Lower lobe of right lung (tissue), 2 donors: ENCODE measurements around the gene KRTAP9-8. TPM values are rescaled to one million over a fixed set of nuclear protein-coding genes. Genes with fewer than 3 reads are reported as not detected.

Experiments
- ATAC-seq, 2 donors: fragments of 200-7000 bp; cut with Tn5 transposase; one replicate each; pipeline ENCODE4 v1.9.1; 2020 to 2022; ENCODE audit warnings: mild to moderate bottlenecking in 2 of 2, moderate library complexity in 2 of 2
- DNase-seq: peaks from one replicate; pipeline ENCODE4 v3.0.0-alpha.2; 2020
- H3K27ac ChIP-seq: fragments of 200-600 bp; one replicate; pipeline ENCODE4 v1.8.0; 2022
- H3K27me3 ChIP-seq: fragments of 200-600 bp; one replicate; pipeline ENCODE4 v1.8.0; 2022; ENCODE audit warnings: low read depth
- H3K36me3 ChIP-seq: fragments of 200-600 bp; one replicate; pipeline ENCODE4 v1.8.0; 2022; ENCODE audit warnings: mild to moderate bottlenecking
- H3K4me1 ChIP-seq: fragments of 200-600 bp; one replicate; pipeline ENCODE4 v1.8.0; 2022
- H3K4me3 ChIP-seq: fragments of 200-600 bp; one replicate; pipeline ENCODE4 v1.8.0; 2022; ENCODE audit warnings: mild to moderate bottlenecking
- H3K9me3 ChIP-seq: fragments of 200-600 bp; one replicate; pipeline ENCODE4 v1.8.0; 2022
- intact Hi-C: fragments of 100-400 bp; cut with DNase I; formaldehyde crosslinking; loops from one replicate; pipeline ENCODE4 v1.11.0; 2022
- total RNA-seq: library from RNA; stranded (reverse); fragmentation: NEBNext Ultra II Directional; extraction: Animal tissue kit (Norgen Biotek cat#: 25700); gene quantifications from one replicate; pipeline ENCODE4 v1.2.1, GENCODE V29; 2021
- TF ChIP-seq, protein P1 (sequence below): fragments of 200-600 bp; IDR thresholded peaks from one replicate; pipeline ENCODE4 v1.8.0; 2022; ENCODE audit warnings: antibody characterized with exemption, mild to moderate bottlenecking
- donor health status: DM: no; HTN: yes; CAD: no; lungs with severe emphysema.

KRTAP9-8 gene
- total RNA-seq, 1 donor from 2014 or later = not detected

- Histone ChIP-seq H3K9me3 (no peaks in the 10 kb centered on the region), H3K4me1 (no peaks in the 10 kb centered on the region), H3K27ac (no peak overlapping the region), H3K4me3 (no peak overlapping the region), H3K27me3 (no peaks in the 10 kb centered on the region), H3K36me3 (no peaks in the 10 kb centered on the region)
- TF ChIP-seq, protein P1, sequence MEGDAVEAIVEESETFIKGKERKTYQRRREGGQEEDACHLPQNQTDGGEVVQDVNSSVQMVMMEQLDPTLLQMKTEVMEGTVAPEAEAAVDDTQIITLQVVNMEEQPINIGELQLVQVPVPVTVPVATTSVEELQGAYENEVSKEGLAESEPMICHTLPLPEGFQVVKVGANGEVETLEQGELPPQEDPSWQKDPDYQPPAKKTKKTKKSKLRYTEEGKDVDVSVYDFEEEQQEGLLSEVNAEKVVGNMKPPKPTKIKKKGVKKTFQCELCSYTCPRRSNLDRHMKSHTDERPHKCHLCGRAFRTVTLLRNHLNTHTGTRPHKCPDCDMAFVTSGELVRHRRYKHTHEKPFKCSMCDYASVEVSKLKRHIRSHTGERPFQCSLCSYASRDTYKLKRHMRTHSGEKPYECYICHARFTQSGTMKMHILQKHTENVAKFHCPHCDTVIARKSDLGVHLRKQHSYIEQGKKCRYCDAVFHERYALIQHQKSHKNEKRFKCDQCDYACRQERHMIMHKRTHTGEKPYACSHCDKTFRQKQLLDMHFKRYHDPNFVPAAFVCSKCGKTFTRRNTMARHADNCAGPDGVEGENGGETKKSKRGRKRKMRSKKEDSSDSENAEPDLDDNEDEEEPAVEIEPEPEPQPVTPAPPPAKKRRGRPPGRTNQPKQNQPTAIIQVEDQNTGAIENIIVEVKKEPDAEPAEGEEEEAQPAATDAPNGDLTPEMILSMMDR = no peak
- DNase-seq = no peak
- intact Hi-C loops = no loop called here
- ATAC-seq = no peak
Measured at GRCh38 chr17:41284043-41284442, 46.2 kb downstream of the KRTAP9-8 start.

- intact Hi-C loops = no loop called here
- Histone ChIP-seq H3K4me3 (no peak overlapping the region), H3K27ac (no peak overlapping the region), H3K27me3 (no peaks in the 10 kb centered on the region), H3K36me3 (no peaks in the 10 kb centered on the region), H3K4me1 (no peaks in the 10 kb centered on the region), H3K9me3 (no peaks in the 10 kb centered on the region)
- DNase-seq (no peak), ATAC-seq (no peak)
- TF ChIP-seq, protein P1 = no peak
Measured at GRCh38 chr17:41284546-41284945, 46.7 kb downstream of the KRTAP9-8 start.

- H3K9me3 ChIP-seq = no peaks in the 10 kb centered on the region
- no peak for DNase-seq
- no peak overlapping the region for H3K4me3 ChIP-seq
- TF ChIP-seq, protein P1 = no peak
- ATAC-seq = no peak
- no peaks in the 10 kb centered on the region for H3K4me1 ChIP-seq
- no peaks in the 10 kb centered on the region for H3K36me3 ChIP-seq
- H3K27me3 ChIP-seq = no peaks in the 10 kb centered on the region
- H3K27ac ChIP-seq = no peak overlapping the region
- intact Hi-C loops = no loop called here
Measured at GRCh38 chr17:41287050-41287449, 49.3 kb downstream of the KRTAP9-8 start.

Other genes starting within 250 kb of the KRTAP9-8 start
- not detected for gene KRTAP3-3, start 243.8 kb upstream of the KRTAP9-8 start, total RNA-seq
- gene KRTAP3-2, start 238.1 kb upstream of the KRTAP9-8 start, total RNA-seq = not detected
- not detected for gene KRTAP3-1, start 228.9 kb upstream of the KRTAP9-8 start, total RNA-seq
- not detected for gene KRTAP1-5, start 210.8 kb upstream of the KRTAP9-8 start, total RNA-seq
- not detected for gene KRTAP1-4, start 207.8 kb upstream of the KRTAP9-8 start, total RNA-seq
- not detected for gene KRTAP1-3, start 203.1 kb upstream of the KRTAP9-8 start, total RNA-seq
- gene KRTAP1-1, start 196.5 kb upstream of the KRTAP9-8 start, total RNA-seq = not detected
- not detected for gene KRTAP2-1, start 190.7 kb upstream of the KRTAP9-8 start, total RNA-seq
- gene KRTAP2-2, start 182.8 kb upstream of the KRTAP9-8 start, total RNA-seq = not detected
- not detected for gene KRTAP2-3, start 177.9 kb upstream of the KRTAP9-8 start, total RNA-seq
- not detected for gene KRTAP2-4, start 172.1 kb upstream of the KRTAP9-8 start, total RNA-seq
- gene KRTAP4-7, start 153.8 kb upstream of the KRTAP9-8 start, total RNA-seq = not detected
- not detected for gene KRTAP4-8, start 139.9 kb upstream of the KRTAP9-8 start, total RNA-seq
- gene KRTAP4-16, start 135.8 kb upstream of the KRTAP9-8 start, total RNA-seq = not detected
- not detected for gene KRTAP4-9, start 132.6 kb upstream of the KRTAP9-8 start, total RNA-seq
- not detected for gene KRTAP4-11, start 119.6 kb upstream of the KRTAP9-8 start, total RNA-seq
- not detected for gene KRTAP4-12, start 113.8 kb upstream of the KRTAP9-8 start, total RNA-seq
- not detected for gene KRTAP4-6, start 97.5 kb upstream of the KRTAP9-8 start, total RNA-seq
- gene KRTAP4-5, start 88.2 kb upstream of the KRTAP9-8 start, total RNA-seq = not detected
- not detected for gene KRTAP4-4, start 77.3 kb upstream of the KRTAP9-8 start, total RNA-seq
- gene KRTAP4-3, start 69.8 kb upstream of the KRTAP9-8 start, total RNA-seq = not detected
- gene KRTAP4-2, start 59.8 kb upstream of the KRTAP9-8 start, total RNA-seq = not detected
- gene KRTAP4-1, start 53.1 kb upstream of the KRTAP9-8 start, total RNA-seq = not detected
- gene KRTAP9-1, start 48.1 kb upstream of the KRTAP9-8 start, total RNA-seq = not detected
- gene KRTAP9-2, start 11.4 kb upstream of the KRTAP9-8 start, total RNA-seq = not detected
- not detected for gene KRTAP9-3, start 5.5 kb upstream of the KRTAP9-8 start, total RNA-seq
- not detected for gene KRTAP9-4, start 11.7 kb downstream of the KRTAP9-8 start, total RNA-seq
- not detected for gene KRTAP9-9, start 17.4 kb downstream of the KRTAP9-8 start, total RNA-seq
- gene KRTAP9-6, start 27.4 kb downstream of the KRTAP9-8 start, total RNA-seq = not detected
- not detected for gene KRTAP9-7, start 37.7 kb downstream of the KRTAP9-8 start, total RNA-seq
- gene KRTAP29-1, start 64.9 kb downstream of the KRTAP9-8 start, total RNA-seq = not detected
- gene KRTAP16-1, start 71.3 kb downstream of the KRTAP9-8 start, total RNA-seq = not detected
- gene KRTAP17-1, start 77.7 kb downstream of the KRTAP9-8 start, total RNA-seq = not detected
- not detected for gene KRT33A, start 112.8 kb downstream of the KRTAP9-8 start, total RNA-seq
- gene KRT33B, start 131.8 kb downstream of the KRTAP9-8 start, total RNA-seq = not detected
- gene KRT34, start 144.3 kb downstream of the KRTAP9-8 start, total RNA-seq = not detected
- not detected for gene KRT31, start 159.6 kb downstream of the KRTAP9-8 start, total RNA-seq
- not detected for gene KRT37, start 186.6 kb downstream of the KRTAP9-8 start, total RNA-seq
- gene KRT38, start 203.0 kb downstream of the KRTAP9-8 start, total RNA-seq = not detected
- gene KRT32, start 229.4 kb downstream of the KRTAP9-8 start, total RNA-seq = not detected
- gene KRT35, start 243.2 kb downstream of the KRTAP9-8 start, total RNA-seq = not detected